Measurements from ENCODE around the gene GAB4. TPM values are rescaled to one million over a fixed set of nuclear protein-coding genes. Genes with fewer than 3 reads are reported as not detected.

Gene GAB4
- total and polyA plus RNA-seq, 2 of the 8 experiments (the other 6 are each of a cell fraction or from before 2014, with no cell fraction given): 0.03 to 0.17 TPM

DNA sequence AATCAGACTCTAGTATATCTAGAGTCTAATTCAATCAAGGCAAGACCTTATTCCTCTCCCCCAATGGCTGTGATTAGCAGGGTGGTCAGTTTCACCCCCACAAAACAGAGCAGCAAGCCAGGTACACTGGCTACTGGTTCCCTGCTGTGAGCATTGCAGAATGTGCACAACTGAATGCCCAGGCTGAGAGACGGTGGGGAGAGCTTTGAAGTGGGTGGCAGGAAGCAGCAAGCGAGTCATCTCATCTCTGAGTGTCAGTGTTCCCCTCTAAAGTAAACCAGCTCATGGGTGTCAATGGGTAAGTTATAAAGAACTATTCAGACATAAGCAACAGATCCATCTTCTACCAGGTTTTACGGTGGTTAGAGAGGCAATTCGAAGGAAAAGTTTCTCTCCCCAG lies 37.6 kb downstream of the GAB4 start:
- Histone ChIP-seq H3K4me3 (ENCODE audit: extremely low read depth in 1 of 4, insufficient read depth in 2 of 4, low read depth in 3 of 4, low read length in 4 of 4) (no peak overlapping the region), H2AFZ (ENCODE audit: low read length) (no peak overlapping the region), H3K23me2 (ENCODE audit: low read depth, low read length) (no peaks in the 10 kb centered on the region), H4K20me1 (replicated peaks in 1 of 2; ENCODE audit: control insufficient read depth in 1 of 2, insufficient read depth in 2 of 2, low read length in 2 of 2) (no peaks in the 10 kb centered on the region), H2BK15ac (ENCODE audit: low read length) (no peak overlapping the region), H2BK120ac (replicated peaks; ENCODE audit: low read depth, low read length) (no peak overlapping the region), H2AK5ac (ENCODE audit: low read depth, low read length) (no peak overlapping the region), H3K79me2 (ENCODE audit: control insufficient read depth in 1 of 2, insufficient read depth in 2 of 2, low read length in 2 of 2) (no peaks in the 10 kb centered on the region), H3K23ac (ENCODE audit: insufficient read length) (no peak overlapping the region), H4K91ac (replicated peaks; ENCODE audit: insufficient read length, low read length) (no peak overlapping the region), H3K18ac (ENCODE audit: extremely low read depth, low read length) (no peak overlapping the region), H3K9ac (replicated peaks in 1 of 4; ENCODE audit: extremely low read depth in 1 of 4, low read depth in 3 of 4, low read length in 3 of 4) (no peak overlapping the region), H4K8ac (ENCODE audit: extremely low read depth, insufficient read depth, low read length) (no peak overlapping the region), H3K4me1 (replicated peaks in 1 of 4; ENCODE audit: control insufficient read depth in 3 of 4, insufficient read depth in 4 of 4, low read length in 3 of 4) (no peaks in the 10 kb centered on the region), H3K9me3 (ENCODE audit: insufficient read depth in 2 of 2, low read depth in 1 of 2, low read length in 1 of 2) (peaks cover 64 to 74% of the 10 kb centered on the region in 2 experiments), H3K14ac (ENCODE audit: insufficient read length) (no peak overlapping the region), H2BK5ac (ENCODE audit: low read depth, low read length) (no peak overlapping the region), H2BK12ac (ENCODE audit: low read depth, low read length) (no peak overlapping the region), H3K79me1 (ENCODE audit: low read depth, low read length) (no peaks in the 10 kb centered on the region), H3K27me3 (replicated peaks in 1 of 4; ENCODE audit: control insufficient read depth in 3 of 4, extremely low read depth in 1 of 4, insufficient read depth in 3 of 4, low read length in 3 of 4) (no peaks in the 10 kb centered on the region), H2BK20ac (ENCODE audit: low read length) (no peak overlapping the region), H3K4ac (replicated peaks; ENCODE audit: insufficient read length, low read depth, low read length) (no peak overlapping the region), H3K27ac (ENCODE audit: low read depth, low read length) (no peak overlapping the region), H3K4me2 (ENCODE audit: insufficient read depth in 1 of 2, low read depth in 2 of 2, low read length in 2 of 2) (no peak overlapping the region), H3K36me3 (ENCODE audit: control insufficient read depth in 2 of 4, insufficient read depth in 4 of 4, low read length in 3 of 4) (no peaks in the 10 kb centered on the region), H4K5ac (ENCODE audit: insufficient read length, low read depth, low read length) (no peak overlapping the region), H3K56ac (replicated peaks; ENCODE audit: insufficient read length, low read depth, low read length) (no peak overlapping the region)
- CTCF ChIA-PET (ENCODE audit: partially characterized antibody): no interaction called here
- FAIRE-seq (no peak), DNase-seq (ENCODE audit: low read depth in 1 of 2, low spot score in 2 of 2) (no peak)
- TF ChIP-seq RBBP5 (IDR thresholded peaks at IDR 0.05; ENCODE audit: borderline replicate concordance, low read depth, low read length) (no peak), RNF2 (IDR thresholded peaks at IDR 0.05; ENCODE audit: borderline replicate concordance, low read depth, low read length, missing control alignments, poor library complexity, severe bottlenecking) (no peak), KDM5A (IDR thresholded peaks at IDR 0.05; ENCODE audit: low read length) (no peak), KDM1A (IDR thresholded peaks at IDR 0.05; ENCODE audit: borderline replicate concordance, low read length) (no peak), CEBPB (IDR thresholded peaks at IDR 0.05; ENCODE audit: low read depth, low read length) (no peak), RAD21 (IDR thresholded peaks at IDR 0.05 in 1 of 2, conservative IDR thresholded peaks at IDR 0.05 in 1 of 2; ENCODE audit: low read depth in 2 of 2, low read length in 2 of 2) (no peak), SIN3A (conservative IDR thresholded peaks at IDR 0.05 in 1 of 2, IDR thresholded peaks at IDR 0.05 in 1 of 2; ENCODE audit: low read depth in 1 of 2, low read length in 2 of 2) (no peak), PHF8 (conservative IDR thresholded peaks at IDR 0.05; ENCODE audit: low read depth, low read length) (no peak), HDAC6 (IDR thresholded peaks at IDR 0.05; ENCODE audit: low read depth, low read length) (no peak), HDAC2 (IDR thresholded peaks at IDR 0.05; ENCODE audit: borderline replicate concordance in 1 of 2, low read depth in 2 of 2, low read length in 2 of 2) (no peak), CBX8 (IDR thresholded peaks at IDR 0.05; ENCODE audit: borderline replicate concordance, low read depth, low read length) (no peak), KDM4A (IDR thresholded peaks at IDR 0.05; ENCODE audit: low read depth, low read length, severe bottlenecking) (no peak)
- POLR2A ChIA-PET (ENCODE audit: partially characterized antibody): no interaction called here
- WGBS, 2 experiments (ENCODE audit: extremely low coverage in 1 of 2, insufficient coverage in 1 of 2, insufficient read length in 1 of 2, insufficient replicate concordance in 2 of 2, low coverage in 1 of 2, low lambda C conversion rate in 2 of 2, missing lambda C conversion rate in 1 of 2): 80% methylated on average over 4 of the region's 4 CpGs; no CpG with 5 or more reads in 1 of the 2 experiments

Data from H1 (cell line).